HG03060 (cell line): ENCODE measurements around the gene ALDH1L1.

Experiments
- ATAC-seq: cut with Tn5 transposase; IDR thresholded peaks from one replicate; pipeline ENCODE4 v1.9.1; 2021; ENCODE audit warnings: low read depth, moderate number of reproducible peaks; ENCODE audit not compliant: unreplicated experiment

ALDH1L1 gene

GRCh38 chr3:126197343-126197742, 17.0 kb upstream of the ALDH1L1 start:
- no peak for ATAC-seq

- ATAC-seq, result no peak
These were observed 14.4 kb upstream of the ALDH1L1 start for GRCh38 chr3:126194713-126195305.

- no peak for ATAC-seq
These were observed 10.9 kb upstream of the ALDH1L1 start for GRCh38 chr3:126191246-126191645.

GRCh38 chr3:126187920-126188319, 7.5 kb upstream of the ALDH1L1 start:
- no peak for ATAC-seq

- no peak for ATAC-seq
These were observed 6.4 kb upstream of the ALDH1L1 start for GRCh38 chr3:126186749-126187148.

- ATAC-seq, result no peak
These were observed 5.9 kb upstream of the ALDH1L1 start for GRCh38 chr3:126186271-126186670.

GRCh38 chr3:126184465-126185000, 4.1 kb upstream of the ALDH1L1 start:
- ATAC-seq, result no peak

- no peak for ATAC-seq
These were observed 976 bp upstream of the ALDH1L1 start for GRCh38 chr3:126181398-126181725.

GRCh38 chr3:126179825-126180476, 435 bp downstream of the ALDH1L1 start:
- no peak for ATAC-seq

- ATAC-seq, result no peak
These were observed 10.2 kb downstream of the ALDH1L1 start for GRCh38 chr3:126170073-126170777.

- ATAC-seq, result no peak
These were observed 12.8 kb downstream of the ALDH1L1 start for GRCh38 chr3:126167566-126167965.

- ATAC-seq, result no peak
These were observed 14.4 kb downstream of the ALDH1L1 start for GRCh38 chr3:126166009-126166408.

- ATAC-seq, result no peak
These were observed 19.1 kb downstream of the ALDH1L1 start for GRCh38 chr3:126161309-126161708.

- no peak for ATAC-seq
These were observed 19.9 kb downstream of the ALDH1L1 start for GRCh38 chr3:126160243-126161210.

- ATAC-seq, result no peak
These were observed 20.9 kb downstream of the ALDH1L1 start for GRCh38 chr3:126159476-126159875.

GRCh38 chr3:126158912-126159454, 21.4 kb downstream of the ALDH1L1 start:
- ATAC-seq, result no peak

GRCh38 chr3:126158016-126158911, 22.1 kb downstream of the ALDH1L1 start:
- ATAC-seq, result no peak

GRCh38 chr3:126157083-126157768, 23.2 kb downstream of the ALDH1L1 start:
- no peak for ATAC-seq

- ATAC-seq, result no peak
These were observed 23.9 kb downstream of the ALDH1L1 start for GRCh38 chr3:126156468-126156867.
